A549 (cell line): ENCODE results near the gene MANEAL. TPM values are rescaled to one million over a fixed set of nuclear protein-coding genes. Genes with fewer than 3 reads are reported as not detected.
A peak's percentile ranks its signal among the peaks of the same experiment; 100 is the strongest.

ENCODE experiments used
- ATAC-seq, 2 experiments: fragments of 200-7000 bp in 1 of 2; fragments of >200 bp in 1 of 2; cut with Nextera tagmentation in 1 of 2; cut with Tn5 transposase in 1 of 2; 3 replicates each; pipeline versions ENCODE4 v1.8.0 to v1.9.1; 2018 to 2020; ENCODE audit warnings: mild to moderate bottlenecking in 1 of 2, moderate library complexity in 1 of 2
- CTCF ChIA-PET: fragments of 300-600 bp; sonication (Branson Sonifier 250); formaldehyde crosslinking; extraction: SDS; loops from one replicate; lab custom pipeline; 2021; ENCODE audit warnings: antibody characterized with exemption, inconsistent platforms; lab: Yijun Ruan, JAX
- POLR2A ChIA-PET: fragments of 350-600 bp; formaldehyde crosslinking; extraction: SDS; loops from one replicate; lab custom pipeline; 2021; ENCODE audit warnings: antibody characterized with exemption, inconsistent platforms; lab: Yijun Ruan, JAX
- DNase-seq, 2 experiments: peaks; one replicate each; pipeline versions ENCODE4 v3.0.0 to v3.0.0-alpha.2; 2011 to 2016; ENCODE audit warnings: low read depth in 1 of 2, low spot score in 1 of 2
- FAIRE-seq: peaks from 2 replicates; lab custom pipeline; 2011; peaks lifted over from hg19 to GRCh38; lab: Jason Lieb, UNC
- H3K27ac ChIP-seq, 2 experiments: fragments of >200 bp; sonication (Bioruptor Twin); formaldehyde crosslinking; 3 replicates each; pipeline ENCODE4 v1.5.1; 2016 to 2017
- H3K4me1 ChIP-seq: fragments of >200 bp; sonication (Bioruptor Twin); formaldehyde crosslinking; 3 replicates; pipeline ENCODE4 v1.6.1; 2016
- H3K4me2 ChIP-seq: fragments of >200 bp; sonication (Bioruptor Twin); formaldehyde crosslinking; 3 replicates; pipeline ENCODE4 v1.6.1; 2016
- H3K4me3 ChIP-seq: fragments of >200 bp; sonication (Bioruptor Twin); formaldehyde crosslinking; 3 replicates; pipeline ENCODE4 v1.5.1; 2016
- H3K9me3 ChIP-seq: fragments of >200 bp; sonication (Bioruptor Twin); formaldehyde crosslinking; 3 replicates; pipeline ENCODE4 v1.6.1; 2016
- CHD2 ChIP-seq: fragments of 150-350 bp; IDR thresholded peaks from 2 replicates; pipeline ENCODE4 v1.6.1; 2014; ENCODE audit warnings: low read length; ENCODE audit not compliant: partially characterized antibody
- FOSB ChIP-seq: fragments of 250-450 bp; sonication (Bioruptor Pico); IDR thresholded peaks from 2 replicates; pipeline ENCODE4 v1.5.0; 2020; ENCODE audit warnings: mild to moderate bottlenecking, moderate library complexity
- FOXS1 ChIP-seq: fragments of 250-450 bp; sonication (Bioruptor Pico); IDR thresholded peaks from 2 replicates; pipeline ENCODE4 v1.5.0; 2020; ENCODE audit warnings: mild to moderate bottlenecking, moderate library complexity
- HOXB13 ChIP-seq: fragments of 250-450 bp; sonication (Bioruptor Pico); IDR thresholded peaks from 2 replicates; pipeline ENCODE4 v1.5.0; 2020; ENCODE audit warnings: low read depth, mild to moderate bottlenecking, moderate library complexity
- JUN ChIP-seq, 2 experiments: fragments of >200 bp; sonication (Bioruptor Twin); formaldehyde crosslinking; IDR thresholded peaks; 2 replicates in 1 of 2; 3 replicates in 1 of 2; pipeline ENCODE4 v1.6.1; 2016 to 2017
- KDM1A ChIP-seq: fragments of 200-600 bp; sonication (generic); IDR thresholded peaks from 2 replicates; pipeline ENCODE4 v1.6.1; 2016; ENCODE audit warnings: low read depth, mild to moderate bottlenecking
- KDM5A ChIP-seq: fragments of 200-600 bp; sonication (generic); IDR thresholded peaks from 2 replicates; pipeline ENCODE4 v1.6.1; 2016; ENCODE audit warnings: antibody characterized with exemption, mild to moderate bottlenecking
- MYC ChIP-seq: IDR thresholded peaks from 2 replicates; pipeline ENCODE4 v1.6.1; 2012; ENCODE audit warnings: mild to moderate bottlenecking, inconsistent platforms, low read length, improper control_type of control experiment, borderline replicate concordance
- NPAS2 ChIP-seq: fragments of 250-450 bp; sonication (Bioruptor Pico); IDR thresholded peaks from 2 replicates; pipeline ENCODE4 v1.8.0; 2022; ENCODE audit warnings: mild to moderate bottlenecking, moderate library complexity, borderline replicate concordance
- NR3C1 ChIP-seq: fragments of >200 bp; sonication (Bioruptor Twin); formaldehyde crosslinking; IDR thresholded peaks from 3 replicates; pipeline ENCODE4 v1.6.1; 2017
- PHF8 ChIP-seq: fragments of 200-600 bp; sonication (generic); IDR thresholded peaks from 2 replicates; pipeline ENCODE4 v1.6.1; 2016; ENCODE audit warnings: low read depth, mild to moderate bottlenecking, antibody characterized with exemption, moderate library complexity, borderline replicate concordance
- POLR2A ChIP-seq: IDR thresholded peaks from 2 replicates; pipeline ENCODE4 v1.6.1; 2012; ENCODE audit warnings: mild to moderate bottlenecking, low read length
- RAD21 ChIP-seq, 2 experiments: fragments of >200 bp in 1 of 2; sonication (Bioruptor Twin) in 1 of 2; formaldehyde crosslinking in 1 of 2; IDR thresholded peaks in 1 of 2; conservative IDR thresholded peaks in 1 of 2; 2 replicates in 1 of 2; 3 replicates in 1 of 2; pipeline ENCODE4 v1.6.1; 2012 to 2018; ENCODE audit warnings: inconsistent platforms in 1 of 2
- RCOR1 ChIP-seq: fragments of 150-350 bp; IDR thresholded peaks from 2 replicates; pipeline ENCODE4 v1.6.1; 2014; ENCODE audit warnings: antibody characterized with exemption, low read length, low read depth
- SREBF2 ChIP-seq: fragments of 450-650 bp; IDR thresholded peaks from 2 replicates; pipeline ENCODE4 v1.6.1; 2014; ENCODE audit warnings: mild to moderate bottlenecking, moderate library complexity
- ZC3H11A ChIP-seq: fragments of 450-650 bp; IDR thresholded peaks from 2 replicates; pipeline ENCODE4 v1.6.1; 2014; ENCODE audit warnings: antibody characterized with exemption, mild to moderate bottlenecking
- ZFP36 ChIP-seq: fragments of 450-650 bp; IDR thresholded peaks from 2 replicates; pipeline ENCODE4 v1.6.1; 2014; ENCODE audit warnings: borderline replicate concordance; ENCODE audit not compliant: partially characterized antibody
- ZNF302 ChIP-seq: fragments of 250-450 bp; sonication (Bioruptor Pico); IDR thresholded peaks from 2 replicates; pipeline ENCODE4 v1.9.0; 2021; ENCODE audit warnings: inconsistent platforms, mild to moderate bottlenecking, moderate library complexity
- whole genome bisulfite sequencing: methylation state at CpG from one replicate; pipeline ENCODE4 v1.1.6; 2017; ENCODE audit errors: missing lambda C conversion rate; 5-methylcytosine and 5-hydroxymethylcytosine counted together
- polyA plus RNA-seq, 4 experiments: library from polyadenylated mRNA; depleted of rRNA in 3 of 4; stranded (reverse); fragments of >200 nt; fragmentation: RNase III in 1 of 4; extraction: RNeasy Plus Mini Kit Qiagen cat#74134 plus additional on column Dnase treatment in 1 of 4; gene quantifications; 2 replicates in 3 of 4; 3 replicates in 1 of 4; pipeline ENCODE4 v1.2.3, GENCODE V29; 2011 to 2017
- TF ChIP-seq, protein P1 (sequence below): fragments of 250-450 bp; sonication (Bioruptor Pico); IDR thresholded peaks from 2 replicates; pipeline ENCODE4 v1.5.0; 2020; ENCODE audit warnings: low read depth, mild to moderate bottlenecking, moderate library complexity
- TF ChIP-seq, protein P2 (sequence below): fragments of >200 bp; sonication (Bioruptor Twin); formaldehyde crosslinking; IDR thresholded peaks from 2 replicates; pipeline ENCODE4 v1.6.1; 2016
- TF ChIP-seq, protein P3 (sequence below): fragments of 200-600 bp; sonication (generic); IDR thresholded peaks from 2 replicates; pipeline ENCODE4 v1.6.1; 2016; ENCODE audit warnings: antibody characterized with exemption, mild to moderate bottlenecking, moderate library complexity
- TF ChIP-seq, protein P4 (sequence below): fragments of 250-450 bp; sonication (Bioruptor Pico); IDR thresholded peaks from 2 replicates; pipeline ENCODE4 v1.5.0; 2021; ENCODE audit warnings: mild to moderate bottlenecking, moderate library complexity, borderline replicate concordance
- TF ChIP-seq, protein P5 (sequence below): fragments of >200 bp; sonication (Bioruptor Twin); formaldehyde crosslinking; IDR thresholded peaks from 3 replicates; pipeline ENCODE4 v1.6.1; 2016
- TF ChIP-seq, protein P6 (sequence below): IDR thresholded peaks from 2 replicates; pipeline ENCODE4 v1.6.1; 2012

MANEAL gene
- polyA plus RNA-seq, 2 of the 4 experiments (the other 2 are of a cell fraction), result 8.9 to 15.5 TPM

DNA sequence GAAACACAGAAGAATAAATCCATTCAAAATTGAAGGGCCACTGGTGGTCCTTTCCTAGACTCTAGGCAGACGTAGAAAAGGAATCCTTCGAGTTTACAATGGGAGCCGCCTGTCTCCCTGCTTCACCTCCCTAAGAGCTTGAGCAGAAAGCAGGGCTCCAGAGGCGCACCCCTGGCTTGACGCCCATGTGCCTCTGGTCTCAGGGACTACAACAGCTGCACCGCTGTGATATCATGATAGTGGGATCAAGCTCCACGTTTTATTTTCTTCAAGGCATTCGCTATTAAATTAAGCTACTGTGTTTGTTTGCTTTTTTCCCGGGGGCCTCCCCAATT, 13.5 kb downstream of the MANEAL start:
- Histone ChIP-seq H3K4me1 (peaks cover 32% of the 10 kb centered on the region; the same call in 2 of the 3 replicates), H3K4me2 (peak overlapping the region; percentile 96)
- no peak for ATAC-seq
- POLR2A ChIA-PET, result interaction anchor here (0.6 to 1.8 kb wide), 5 partner anchors 42 to 117 kb away, joined by 3 to 14 read pairs (median 7); partner anchors contain the start of genes CDCA8, EPHA10 and MTF1
- TF ChIP-seq, protein P1, sequence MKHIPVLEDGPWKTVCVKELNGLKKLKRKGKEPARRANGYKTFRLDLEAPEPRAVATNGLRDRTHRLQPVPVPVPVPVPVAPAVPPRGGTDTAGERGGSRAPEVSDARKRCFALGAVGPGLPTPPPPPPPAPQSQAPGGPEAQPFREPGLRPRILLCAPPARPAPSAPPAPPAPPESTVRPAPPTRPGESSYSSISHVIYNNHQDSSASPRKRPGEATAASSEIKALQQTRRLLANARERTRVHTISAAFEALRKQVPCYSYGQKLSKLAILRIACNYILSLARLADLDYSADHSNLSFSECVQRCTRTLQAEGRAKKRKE (CRISPR knock-in tag), result no peak
- TF ChIP-seq KDM1A (no peak), NPAS2 (no peak), FOSB (CRISPR knock-in tag) (no peak), CHD2 (no peak), ZNF302 (no peak), KDM5A (no peak), HOXB13 (CRISPR knock-in tag) (no peak), JUN (IDR thresholded peaks at IDR 0.05) (no peak), MYC (no peak), ZFP36 (no peak), FOXS1 (CRISPR knock-in tag) (no peak), RAD21 (conservative IDR thresholded peaks at IDR 0.05 in 1 of 2, IDR thresholded peaks at IDR 0.05 in 1 of 2) (no peak)
- TF ChIP-seq, protein P2, sequence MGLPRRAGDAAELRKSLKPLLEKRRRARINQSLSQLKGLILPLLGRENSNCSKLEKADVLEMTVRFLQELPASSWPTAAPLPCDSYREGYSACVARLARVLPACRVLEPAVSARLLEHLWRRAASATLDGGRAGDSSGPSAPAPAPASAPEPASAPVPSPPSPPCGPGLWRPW, result no peak
- TF ChIP-seq, protein P3, sequence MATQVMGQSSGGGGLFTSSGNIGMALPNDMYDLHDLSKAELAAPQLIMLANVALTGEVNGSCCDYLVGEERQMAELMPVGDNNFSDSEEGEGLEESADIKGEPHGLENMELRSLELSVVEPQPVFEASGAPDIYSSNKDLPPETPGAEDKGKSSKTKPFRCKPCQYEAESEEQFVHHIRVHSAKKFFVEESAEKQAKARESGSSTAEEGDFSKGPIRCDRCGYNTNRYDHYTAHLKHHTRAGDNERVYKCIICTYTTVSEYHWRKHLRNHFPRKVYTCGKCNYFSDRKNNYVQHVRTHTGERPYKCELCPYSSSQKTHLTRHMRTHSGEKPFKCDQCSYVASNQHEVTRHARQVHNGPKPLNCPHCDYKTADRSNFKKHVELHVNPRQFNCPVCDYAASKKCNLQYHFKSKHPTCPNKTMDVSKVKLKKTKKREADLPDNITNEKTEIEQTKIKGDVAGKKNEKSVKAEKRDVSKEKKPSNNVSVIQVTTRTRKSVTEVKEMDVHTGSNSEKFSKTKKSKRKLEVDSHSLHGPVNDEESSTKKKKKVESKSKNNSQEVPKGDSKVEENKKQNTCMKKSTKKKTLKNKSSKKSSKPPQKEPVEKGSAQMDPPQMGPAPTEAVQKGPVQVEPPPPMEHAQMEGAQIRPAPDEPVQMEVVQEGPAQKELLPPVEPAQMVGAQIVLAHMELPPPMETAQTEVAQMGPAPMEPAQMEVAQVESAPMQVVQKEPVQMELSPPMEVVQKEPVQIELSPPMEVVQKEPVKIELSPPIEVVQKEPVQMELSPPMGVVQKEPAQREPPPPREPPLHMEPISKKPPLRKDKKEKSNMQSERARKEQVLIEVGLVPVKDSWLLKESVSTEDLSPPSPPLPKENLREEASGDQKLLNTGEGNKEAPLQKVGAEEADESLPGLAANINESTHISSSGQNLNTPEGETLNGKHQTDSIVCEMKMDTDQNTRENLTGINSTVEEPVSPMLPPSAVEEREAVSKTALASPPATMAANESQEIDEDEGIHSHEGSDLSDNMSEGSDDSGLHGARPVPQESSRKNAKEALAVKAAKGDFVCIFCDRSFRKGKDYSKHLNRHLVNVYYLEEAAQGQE, result no peak
- TF ChIP-seq, all 56 proteins: peak for 0
- FAIRE-seq, result no peak
- Histone ChIP-seq H3K9me3 (no peaks in the 10 kb centered on the region), H3K27ac (peak overlapping the region; percentile 99 to 100), H3K4me3 (peak overlapping the region; percentile 99)
- CTCF ChIA-PET, result interaction anchor here (1.1 to 1.3 kb wide), 2 partner anchors 53 to 125 kb away, joined by 3 to 7 read pairs; no protein-coding TSS in a partner anchor
- no peak for DNase-seq
- WGBS, result 2% methylated on average over 9 of the region's 9 CpGs

DNA sequence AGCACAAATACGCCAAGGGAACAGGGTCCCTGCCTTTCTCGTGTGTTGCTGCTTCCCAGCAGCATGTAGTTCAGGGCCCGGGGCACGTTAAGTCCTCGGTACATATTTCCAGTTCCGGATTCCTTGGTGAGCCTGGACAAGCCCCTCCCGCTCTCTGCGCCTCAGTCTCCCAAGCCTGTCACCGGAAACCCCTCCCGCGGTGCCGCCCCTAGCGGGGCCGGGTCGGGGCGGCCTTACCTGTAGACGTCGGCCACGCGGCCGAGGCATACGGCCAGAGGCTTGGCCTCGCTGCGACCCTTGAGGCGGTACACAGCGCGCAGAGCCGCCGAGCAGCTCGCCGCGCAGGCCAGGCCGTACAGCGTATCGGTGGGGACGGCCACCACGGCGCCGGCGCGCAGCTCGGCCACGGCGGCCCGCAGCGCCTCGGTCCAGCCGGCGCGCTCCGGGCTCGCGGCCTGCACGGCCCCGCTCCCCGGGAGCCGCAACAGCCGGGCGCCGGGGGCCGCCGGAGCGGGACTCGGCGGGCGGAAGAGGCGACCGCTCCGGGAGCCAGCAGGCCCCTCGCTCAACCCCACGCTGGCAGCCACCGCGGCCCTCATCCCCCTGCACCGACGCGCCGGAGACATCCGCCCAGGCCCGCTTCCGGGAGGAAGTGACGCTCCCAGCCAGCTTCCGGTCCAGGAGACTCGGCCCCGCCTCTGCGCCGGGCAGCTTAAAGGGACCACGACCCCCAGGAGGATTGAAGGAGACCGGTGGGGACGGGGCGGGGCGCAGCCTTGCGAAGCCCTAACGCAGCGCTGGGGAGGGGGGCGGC, 14.1 kb downstream of the MANEAL start, which contains the start of the genes C1orf122 and YRDC:
Gene C1orf122 (plus strand): TSS at position 236 of the 814 bp plus-strand sequence. CDS start 615 bp downstream, outside the sequence.
Gene YRDC (minus strand): TSS at position 654 of the 814 bp plus-strand sequence. CDS start 28 bp downstream, at position 626.
- 2% methylated on average over 13 of the region's 95 CpGs for WGBS
- H3K4me3 ChIP-seq, result peak within 1 kb of the TSS; percentile 99
- TF ChIP-seq SREBF2 (no peak), RCOR1 (no peak), JUN (IDR thresholded peaks at IDR 0.05) (peak; percentile 27 to 89; a peak in 3 of 5 replicates), ZC3H11A (no peak), POLR2A (peak; percentile 69), NPAS2 (no peak), PHF8 (peak; percentile 12; the same call in 1 of the 2 replicates), MYC (0 out of 2 replicates have a peak, but pooled peaks have one; percentile 14), NR3C1 (no peak)
- TF ChIP-seq, protein P2, result no peak
- TF ChIP-seq, protein P4, sequence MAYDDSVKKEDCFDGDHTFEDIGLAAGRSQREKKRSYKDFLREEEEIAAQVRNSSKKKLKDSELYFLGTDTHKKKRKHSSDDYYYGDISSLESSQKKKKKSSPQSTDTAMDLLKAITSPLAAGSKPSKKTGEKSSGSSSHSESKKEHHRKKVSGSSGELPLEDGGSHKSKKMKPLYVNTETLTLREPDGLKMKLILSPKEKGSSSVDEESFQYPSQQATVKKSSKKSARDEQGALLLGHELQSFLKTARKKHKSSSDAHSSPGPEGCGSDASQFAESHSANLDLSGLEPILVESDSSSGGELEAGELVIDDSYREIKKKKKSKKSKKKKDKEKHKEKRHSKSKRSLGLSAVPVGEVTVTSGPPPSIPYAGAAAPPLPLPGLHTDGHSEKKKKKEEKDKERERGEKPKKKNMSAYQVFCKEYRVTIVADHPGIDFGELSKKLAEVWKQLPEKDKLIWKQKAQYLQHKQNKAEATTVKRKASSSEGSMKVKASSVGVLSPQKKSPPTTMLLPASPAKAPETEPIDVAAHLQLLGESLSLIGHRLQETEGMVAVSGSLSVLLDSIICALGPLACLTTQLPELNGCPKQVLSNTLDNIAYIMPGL, result no peak
- TF ChIP-seq, protein P5, sequence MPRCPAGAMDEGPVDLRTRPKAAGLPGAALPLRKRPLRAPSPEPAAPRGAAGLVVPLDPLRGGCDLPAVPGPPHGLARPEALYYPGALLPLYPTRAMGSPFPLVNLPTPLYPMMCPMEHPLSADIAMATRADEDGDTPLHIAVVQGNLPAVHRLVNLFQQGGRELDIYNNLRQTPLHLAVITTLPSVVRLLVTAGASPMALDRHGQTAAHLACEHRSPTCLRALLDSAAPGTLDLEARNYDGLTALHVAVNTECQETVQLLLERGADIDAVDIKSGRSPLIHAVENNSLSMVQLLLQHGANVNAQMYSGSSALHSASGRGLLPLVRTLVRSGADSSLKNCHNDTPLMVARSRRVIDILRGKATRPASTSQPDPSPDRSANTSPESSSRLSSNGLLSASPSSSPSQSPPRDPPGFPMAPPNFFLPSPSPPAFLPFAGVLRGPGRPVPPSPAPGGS, result peak; percentile 87
- TF ChIP-seq, protein P6, sequence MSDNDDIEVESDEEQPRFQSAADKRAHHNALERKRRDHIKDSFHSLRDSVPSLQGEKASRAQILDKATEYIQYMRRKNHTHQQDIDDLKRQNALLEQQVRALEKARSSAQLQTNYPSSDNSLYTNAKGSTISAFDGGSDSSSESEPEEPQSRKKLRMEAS, result peak; percentile 81
- TF ChIP-seq, protein P1 (CRISPR knock-in tag), result no peak
- peaks cover 32% of the 10 kb centered on the region; the same call in 2 of the 3 replicates for H3K4me1 ChIP-seq
- DNase-seq (peak; percentile 90 to 92), FAIRE-seq (no peak), ATAC-seq (peak; percentile 91 to 93)
- CTCF ChIA-PET, result interaction anchor here (0.6 to 1.1 kb wide), 3 partner anchors 9 to 1576 kb away, joined by 3 to 7 read pairs (median 5); no protein-coding TSS in a partner anchor
- peak within 1 kb of the TSS; percentile 99 to 100 for H3K27ac ChIP-seq
- H3K9me3 ChIP-seq, result no peaks in the 10 kb centered on the region
- peak within 1 kb of the TSS; percentile 96 for H3K4me2 ChIP-seq
- POLR2A ChIA-PET, result interaction anchor here (0.7 to 1.8 kb wide), 6 partner anchors 10 to 119 kb away, joined by 3 to 14 read pairs (median 7); partner anchors contain the start of genes CDCA8, EPHA10 and MTF1
